OCI-LY1 (cell line): ENCODE results near the gene C12orf76.

Experiments
- H2AFZ ChIP-seq: fragments of 200-600 bp; sonication (generic), shearing (Covaris generic); 2 replicates; pipeline ENCODE4 v1.6.0; 2014; ENCODE audit warnings: antibody characterized with exemption, mild to moderate bottlenecking, low read length
- H3F3A ChIP-seq: fragments of 200-600 bp; sonication (generic), shearing (Covaris generic); 2 replicates; pipeline ENCODE4 v1.6.0; 2014; ENCODE audit warnings: mild to moderate bottlenecking, antibody characterized with exemption, low read length, moderate library complexity; ENCODE audit not compliant: insufficient read depth
- H3K27ac ChIP-seq: fragments of 200-600 bp; sonication (generic); 2 replicates; pipeline ENCODE4 v1.5.1; 2014; ENCODE audit warnings: low read length, mixed run types, mild to moderate bottlenecking, low read depth; ENCODE audit not compliant: poor library complexity, severe bottlenecking
- H3K27me3 ChIP-seq: fragments of 200-600 bp; sonication (generic); 2 replicates; pipeline ENCODE4 v1.6.0; 2014; ENCODE audit warnings: antibody characterized with exemption, mild to moderate bottlenecking, low read length, moderate library complexity; ENCODE audit not compliant: insufficient read depth
- H3K36me3 ChIP-seq: fragments of 200-600 bp; sonication (generic); 2 replicates; pipeline ENCODE4 v1.6.1; 2014; ENCODE audit warnings: mild to moderate bottlenecking, antibody characterized with exemption, low read length, moderate library complexity, mixed read lengths; ENCODE audit not compliant: insufficient read depth
- H3K4me1 ChIP-seq: fragments of 200-600 bp; sonication (generic); 2 replicates; pipeline ENCODE4 v1.5.1; 2014; ENCODE audit warnings: mild to moderate bottlenecking, low read length, moderate library complexity; ENCODE audit not compliant: insufficient read depth, severe bottlenecking
- H3K4me2 ChIP-seq: fragments of 200-600 bp; sonication (generic), shearing (Covaris generic); 2 replicates; pipeline ENCODE4 v1.6.1; 2014; ENCODE audit warnings: low read length
- H3K4me3 ChIP-seq: fragments of 200-600 bp; sonication (generic); 2 replicates; pipeline ENCODE4 v1.5.1; 2014; ENCODE audit warnings: low read length, low read depth, mild to moderate bottlenecking, mixed read lengths; ENCODE audit not compliant: poor library complexity, severe bottlenecking
- H3K79me2 ChIP-seq: fragments of 200-600 bp; shearing (Covaris generic); 2 replicates; pipeline ENCODE4 v1.6.1; 2016; ENCODE audit warnings: mixed run types, low read length, mixed read lengths; ENCODE audit not compliant: insufficient read depth
- H3K9ac ChIP-seq: fragments of 200-600 bp; sonication (generic), shearing (Covaris generic); 2 replicates; pipeline ENCODE4 v1.6.1; 2014; ENCODE audit warnings: mild to moderate bottlenecking, low read length, mixed read lengths
- H3K9me2 ChIP-seq: fragments of 200-600 bp; sonication (generic), shearing (Covaris generic); 2 replicates; pipeline ENCODE4 v1.6.1; 2014; ENCODE audit warnings: low read depth, mild to moderate bottlenecking, low read length, mixed read lengths
- H3K9me3 ChIP-seq: fragments of 200-600 bp; shearing (Covaris generic); 2 replicates; pipeline ENCODE4 v1.6.1; 2014; ENCODE audit warnings: low read length, mixed read lengths
- H4K20me1 ChIP-seq: fragments of 200-600 bp; sonication (generic), shearing (Covaris generic); 2 replicates; pipeline ENCODE4 v1.6.0; 2016; ENCODE audit warnings: mild to moderate bottlenecking, low read length; ENCODE audit not compliant: insufficient read depth
- CTCF ChIP-seq: fragments of 200-600 bp; sonication (generic), shearing (Covaris generic); IDR thresholded peaks from 2 replicates; pipeline ENCODE4 v1.5.1; 2017; ENCODE audit warnings: mild to moderate bottlenecking, antibody characterized with exemption, low read length, moderate library complexity, mixed read lengths
- EZH2 ChIP-seq: fragments of 200-600 bp; sonication (generic), shearing (Covaris generic); IDR thresholded peaks from 2 replicates; pipeline ENCODE4 v1.8.0; 2017; ENCODE audit warnings: borderline replicate concordance, mixed run types, mild to moderate bottlenecking, antibody characterized with exemption, low read length, moderate library complexity, mixed read lengths

C12orf76 gene

GRCh38 chr12:110046451-110047187 is 1.7 kb downstream of the C12orf76 start:
- H3K79me2 ChIP-seq = no peaks in the 10 kb centered on the region
- no peak overlapping the region for H3K27ac ChIP-seq
- H4K20me1 ChIP-seq = no peaks in the 10 kb centered on the region
- TF ChIP-seq EZH2 = no peak
- TF ChIP-seq CTCF = no peak
- peak overlapping the region; percentile 81; the same call in 1 of the 2 replicates for H3K9ac ChIP-seq
- peaks cover 3% of the 10 kb centered on the region; the same call in 1 of the 2 replicates for H3K36me3 ChIP-seq
- no peaks in the 10 kb centered on the region for H3K27me3 ChIP-seq
- H2AFZ ChIP-seq = no peak overlapping the region
- peak overlapping the region; percentile 93 for H3K4me3 ChIP-seq
- peak overlapping the region; percentile 85 for H3K4me2 ChIP-seq
- no peaks in the 10 kb centered on the region for H3K9me3 ChIP-seq
- H3K9me2 ChIP-seq = no peaks in the 10 kb centered on the region
- no peaks in the 10 kb centered on the region for H3F3A ChIP-seq
- H3K4me1 ChIP-seq = peaks cover 46% of the 10 kb centered on the region

GRCh38 chr12:110042264-110042663 is 6.1 kb downstream of the C12orf76 start:
- H3K27me3 ChIP-seq = no peaks in the 10 kb centered on the region
- no peak overlapping the region for H2AFZ ChIP-seq
- TF ChIP-seq EZH2 (no peak), CTCF (no peak)
- H3F3A ChIP-seq = no peaks in the 10 kb centered on the region
- H3K9me2 ChIP-seq = no peaks in the 10 kb centered on the region
- no peaks in the 10 kb centered on the region for H3K79me2 ChIP-seq
- H3K9me3 ChIP-seq = no peaks in the 10 kb centered on the region
- no peak overlapping the region for H3K4me2 ChIP-seq
- peaks cover 23% of the 10 kb centered on the region; the same call in 1 of the 2 replicates for H3K36me3 ChIP-seq
- H3K4me1 ChIP-seq = peaks cover 10% of the 10 kb centered on the region
- no peak overlapping the region for H3K9ac ChIP-seq
- no peaks in the 10 kb centered on the region for H4K20me1 ChIP-seq
- H3K27ac ChIP-seq = no peak overlapping the region
- no peak overlapping the region for H3K4me3 ChIP-seq

GRCh38 chr12:110039085-110039807 is 9.1 kb downstream of the C12orf76 start:
- H3K4me3 ChIP-seq = no peak overlapping the region
- no peaks in the 10 kb centered on the region for H3K27me3 ChIP-seq
- H3K9me2 ChIP-seq = no peaks in the 10 kb centered on the region
- H4K20me1 ChIP-seq = no peaks in the 10 kb centered on the region
- no peak overlapping the region for H2AFZ ChIP-seq
- no peaks in the 10 kb centered on the region for H3K4me1 ChIP-seq
- no peak for TF ChIP-seq EZH2
- TF ChIP-seq CTCF = no peak
- H3K9ac ChIP-seq = no peak overlapping the region
- H3K9me3 ChIP-seq = no peaks in the 10 kb centered on the region
- H3F3A ChIP-seq = no peaks in the 10 kb centered on the region
- peaks cover 45% of the 10 kb centered on the region for H3K36me3 ChIP-seq
- H3K27ac ChIP-seq = no peak overlapping the region
- H3K79me2 ChIP-seq = no peaks in the 10 kb centered on the region
- no peak overlapping the region for H3K4me2 ChIP-seq
